VCaP (cell line): ENCODE measurements around the gene MTCP1.

Experiments
- H3K27ac ChIP-seq: fragments of 450-650 bp; 2 replicates; pipeline ENCODE4 v1.5.1; 2017
- CTCF ChIP-seq: fragments of 450-650 bp; conservative IDR thresholded peaks from 2 replicates; pipeline ENCODE4 v1.5.1; 2017; ENCODE audit warnings: mild to moderate bottlenecking, moderate library complexity

The MTCP1 gene

GRCh38 chrX:155052738-155053498 is 18.0 kb downstream of the MTCP1 start:
- no peak for TF ChIP-seq CTCF
- H3K27ac ChIP-seq: no peak overlapping the region

- TF ChIP-seq CTCF: peak; percentile 50
Observed at GRCh38 chrX:155048977-155049619, 21.8 kb downstream of the MTCP1 start.

DNA sequence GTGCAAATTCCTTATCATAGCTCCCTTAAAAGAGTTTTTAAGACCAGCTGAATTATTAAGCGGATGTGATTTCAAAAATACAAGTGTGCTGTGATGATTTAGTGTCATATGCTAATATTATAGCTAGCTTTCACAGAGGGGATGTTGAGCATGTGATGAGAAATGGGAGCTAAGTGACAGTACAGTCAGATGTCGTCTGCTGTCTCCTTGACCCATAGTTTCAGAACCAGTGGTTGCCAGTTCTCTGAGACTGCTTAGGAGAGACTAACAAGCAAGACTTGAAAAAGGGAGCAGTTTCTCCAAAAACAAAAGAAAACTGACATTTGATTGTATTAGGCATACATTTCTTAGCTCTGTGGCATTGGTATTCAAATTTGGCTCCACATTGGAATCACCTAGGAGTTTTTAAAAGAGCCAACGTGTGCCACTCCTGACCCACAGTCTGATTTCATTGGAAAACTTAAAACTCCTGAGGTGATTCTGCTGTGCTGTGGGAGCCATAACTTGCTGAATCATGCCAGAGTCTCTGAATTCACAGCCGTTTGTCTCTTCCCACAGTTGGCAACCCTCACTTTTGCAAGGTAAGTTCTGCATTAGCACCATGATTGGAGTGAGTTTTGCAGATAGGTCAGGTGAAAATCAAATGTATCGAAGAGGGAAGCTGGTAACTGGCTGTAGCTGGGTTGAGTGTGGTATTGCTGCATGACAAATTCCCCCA is 24.0 kb downstream of the MTCP1 start:
- TF ChIP-seq CTCF: no peak
- H3K27ac ChIP-seq: no peak overlapping the region

More at GRCh38 chrX:155048977-155049619, 21.8 kb downstream of the MTCP1 start:
- H3K27ac ChIP-seq: no peak overlapping the region

DNA sequence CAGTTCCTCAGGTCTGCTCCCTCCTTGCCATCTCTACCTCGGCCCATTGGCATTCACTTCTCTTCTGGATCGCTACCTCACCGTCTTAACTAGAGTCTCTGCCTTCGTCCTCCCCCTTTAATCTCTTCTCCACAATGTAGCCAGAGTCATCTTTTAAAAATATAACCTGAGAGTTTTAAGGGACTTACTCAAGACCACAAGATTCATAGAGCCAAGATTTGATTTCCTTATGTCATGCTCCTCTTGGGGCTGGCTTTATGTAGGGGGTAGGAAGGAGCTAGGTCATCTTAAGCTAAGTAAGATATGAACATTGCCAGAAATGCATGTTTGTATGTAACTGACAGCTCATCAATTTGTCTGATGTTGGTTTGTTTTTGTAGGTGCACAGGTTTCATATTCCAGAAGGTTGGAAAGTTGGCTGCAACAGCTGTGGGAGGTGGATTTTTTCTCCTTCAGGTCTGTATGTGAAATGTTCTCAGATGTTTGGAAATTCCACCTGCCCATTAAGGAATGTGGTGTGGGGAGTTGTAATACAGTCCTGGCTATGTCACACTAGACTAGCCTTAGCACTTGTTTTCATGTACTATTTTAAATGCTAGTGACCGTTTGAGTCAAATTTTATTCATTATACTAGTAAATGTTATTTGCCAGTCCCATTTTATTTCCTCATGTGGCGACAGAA is 24.7 kb downstream of the MTCP1 start:
- H3K27ac ChIP-seq: no peak overlapping the region
- no peak for TF ChIP-seq CTCF

- TF ChIP-seq CTCF: no peak
- no peak overlapping the region for H3K27ac ChIP-seq
Observed at GRCh38 chrX:155035688-155036087, 35.2 kb downstream of the MTCP1 start.

- H3K27ac ChIP-seq: no peak overlapping the region
- TF ChIP-seq CTCF: no peak
Observed at GRCh38 chrX:155031657-155032056, 39.3 kb downstream of the MTCP1 start.

GRCh38 chrX:155028877-155029291 is 42.1 kb downstream of the MTCP1 start:
- no peak for TF ChIP-seq CTCF
- H3K27ac ChIP-seq: peak overlapping the region; percentile 92
